HG02798 (cell line): ENCODE results near the gene TSTD1.
"Not testable (repeated sequence)": the region's sequence is repeated elsewhere in the genome, so short reads cannot be mapped to it uniquely, and the experiment has no call there.

Experiments
- ATAC-seq: cut with Tn5 transposase; IDR thresholded peaks from one replicate; pipeline ENCODE4 v1.9.1; 2021; ENCODE audit warnings: mild to moderate bottlenecking; ENCODE audit not compliant: unreplicated experiment, poor library complexity

The TSTD1 gene

DNA sequence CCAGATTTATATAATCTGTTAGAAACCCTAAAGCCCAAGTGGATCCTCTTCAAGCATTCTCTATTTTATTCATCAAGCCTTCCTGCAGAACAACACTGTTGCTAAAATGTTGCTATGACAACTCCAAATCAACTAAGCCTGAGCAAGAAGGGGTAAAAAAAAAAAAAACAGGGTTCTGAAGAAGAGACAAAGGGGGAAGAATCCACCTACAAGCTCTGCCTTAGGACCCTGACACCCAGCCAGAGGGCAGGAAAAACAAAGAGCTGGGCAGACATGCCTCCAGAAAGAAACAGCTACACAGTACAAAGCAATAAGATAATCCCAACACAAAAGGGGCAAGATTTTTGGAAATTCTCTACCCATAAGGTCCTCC lies 5.8 kb upstream of the TSTD1 start:
- no peak for ATAC-seq

- ATAC-seq = no peak
Measured at GRCh38 chr1:161039546-161039945, 782 bp upstream of the TSTD1 start.

GRCh38 chr1:161039154-161039545 lies 386 bp upstream of the TSTD1 start:
- ATAC-seq = no peak

DNA sequence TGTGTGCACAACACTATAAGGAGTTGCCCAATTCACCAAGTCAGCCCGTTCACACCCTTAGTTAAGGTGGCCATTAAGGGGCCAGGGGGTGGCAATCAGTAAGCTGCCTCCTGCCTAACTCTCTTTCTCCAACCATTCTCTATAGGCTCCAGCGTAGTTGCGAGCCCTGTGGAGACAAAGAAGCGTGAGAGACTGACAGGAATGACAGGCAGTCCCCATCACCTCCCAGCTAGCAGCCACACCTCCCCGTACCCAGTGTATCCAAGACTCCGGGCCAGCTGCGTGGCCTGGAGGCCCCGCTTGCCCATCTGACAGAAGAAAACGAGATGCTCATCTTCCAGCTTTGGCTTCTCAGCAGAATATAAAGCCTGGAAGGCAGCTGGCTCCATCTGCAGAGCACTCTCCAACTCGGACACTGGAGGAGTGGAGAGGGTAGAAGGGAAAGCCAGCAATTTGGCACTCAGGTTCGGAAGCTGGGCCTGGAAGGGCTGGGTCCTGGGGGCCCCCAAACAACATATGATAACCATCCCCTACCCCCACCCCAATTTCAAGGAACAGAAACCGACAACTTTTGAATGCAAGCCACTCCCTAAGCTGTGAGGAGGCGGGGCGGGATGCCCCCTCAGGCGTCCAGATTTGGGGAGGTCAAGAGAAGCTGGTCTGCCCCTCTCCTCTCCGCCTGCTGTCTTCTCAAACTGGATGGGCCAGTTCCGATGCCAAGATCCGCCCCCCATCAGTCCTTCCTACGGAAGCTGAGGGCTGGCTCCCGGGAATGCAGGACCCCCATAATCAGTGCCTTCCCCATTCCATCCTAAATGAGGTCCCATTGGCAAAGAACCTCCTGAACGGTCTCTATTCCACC lies 872 bp downstream of the TSTD1 start:
- ATAC-seq = no peak

DNA sequence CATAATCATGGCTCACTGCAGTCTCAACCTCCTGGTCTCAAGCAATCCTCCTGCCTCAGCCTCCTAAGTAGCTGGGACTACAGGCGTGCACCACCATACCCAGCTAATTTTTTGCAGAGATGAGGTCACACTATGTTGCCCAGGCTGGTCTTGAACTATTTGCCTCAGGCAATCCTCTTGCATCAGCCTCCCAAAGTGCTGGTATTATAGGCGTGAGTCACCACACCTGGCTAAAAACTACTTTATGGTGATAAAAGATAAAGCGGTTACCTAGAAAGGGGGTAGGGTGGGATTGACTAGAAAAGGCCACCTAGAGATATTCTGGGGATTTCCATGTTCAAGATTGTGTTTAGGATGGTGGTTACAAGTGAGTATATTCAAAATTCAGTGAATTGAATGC lies 5.0 kb downstream of the TSTD1 start:
- no peak for ATAC-seq

GRCh38 chr1:161032409-161032808 lies 6.4 kb downstream of the TSTD1 start:
- ATAC-seq = no peak

GRCh38 chr1:161031874-161032273 lies 6.9 kb downstream of the TSTD1 start:
- no peak for ATAC-seq

GRCh38 chr1:161029466-161029865 lies 9.3 kb downstream of the TSTD1 start:
- not testable (repeated sequence) for ATAC-seq

DNA sequence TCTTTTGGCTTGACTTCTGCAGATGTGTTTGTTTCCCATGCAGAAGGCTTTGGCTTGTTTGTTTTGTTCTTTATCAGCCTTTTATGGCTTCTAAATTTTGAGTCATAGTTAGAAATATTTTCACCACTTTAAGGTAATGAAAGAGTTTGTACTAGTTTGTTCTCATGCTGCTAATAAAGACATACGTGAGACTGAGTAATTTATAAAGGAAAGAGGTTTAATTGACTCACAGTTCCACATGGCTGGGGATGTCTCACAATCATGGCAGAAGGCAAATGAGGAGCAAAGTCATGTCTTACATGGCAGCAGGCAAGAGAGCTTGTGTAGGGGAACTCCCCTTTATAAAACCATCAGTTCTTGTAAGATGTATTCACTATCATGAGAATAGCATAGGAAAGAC lies 11.8 kb downstream of the TSTD1 start:
- ATAC-seq = not testable (repeated sequence)

- not testable (repeated sequence) for ATAC-seq
Measured at GRCh38 chr1:161022432-161022831, 16.3 kb downstream of the TSTD1 start.

DNA sequence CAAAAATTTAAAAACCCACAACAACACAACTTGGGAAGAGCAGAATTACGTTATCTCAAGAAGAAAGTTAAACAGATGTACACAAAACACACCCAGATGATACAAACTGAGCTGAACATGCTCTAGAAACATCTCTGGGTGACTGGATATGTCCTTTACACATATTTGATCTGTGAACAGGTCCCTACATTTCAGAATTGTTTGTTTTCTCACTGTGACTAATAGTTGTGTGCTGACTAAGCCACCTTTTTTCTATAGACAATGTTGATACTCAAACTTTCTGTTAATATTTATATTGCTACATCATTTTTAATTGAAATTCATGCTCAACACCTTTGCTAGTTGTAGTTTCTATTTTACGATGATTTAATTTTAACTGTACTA lies 16.8 kb downstream of the TSTD1 start:
- ATAC-seq = no peak

- peak; percentile 91 for ATAC-seq
Measured at GRCh38 chr1:161021165-161021969, 17.4 kb downstream of the TSTD1 start.

- peak; percentile 34 for ATAC-seq
Measured at GRCh38 chr1:161020509-161021164, 18.1 kb downstream of the TSTD1 start, which contains the start of gene F11R. F11R (minus strand) TSS chr1:161021152; CDS start chr1:161021073, 79 bp downstream.

- ATAC-seq = no peak
Measured at GRCh38 chr1:161019751-161020495, 18.8 kb downstream of the TSTD1 start.

GRCh38 chr1:161019111-161019660 lies 19.6 kb downstream of the TSTD1 start:
- ATAC-seq = not testable (repeated sequence)

DNA sequence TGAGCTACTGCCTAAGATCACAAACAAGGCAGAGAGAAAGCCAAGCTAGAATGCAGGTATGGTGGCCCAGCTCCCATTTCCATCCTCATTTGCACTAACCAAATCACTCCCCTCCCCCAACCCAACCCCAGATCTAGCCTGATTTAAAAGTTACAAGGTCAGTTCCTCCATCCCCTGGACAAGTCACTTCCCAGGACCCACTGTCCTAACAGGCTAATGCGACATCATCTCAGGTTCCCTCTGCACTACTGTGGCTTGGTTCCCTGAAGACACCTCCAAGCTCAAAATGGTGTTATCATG lies 20.2 kb downstream of the TSTD1 start:
- ATAC-seq = no peak

- no peak for ATAC-seq
Measured at GRCh38 chr1:161017756-161018630, 20.8 kb downstream of the TSTD1 start.

- not testable (repeated sequence) for ATAC-seq
Measured at GRCh38 chr1:161017181-161017580, 21.6 kb downstream of the TSTD1 start.

DNA sequence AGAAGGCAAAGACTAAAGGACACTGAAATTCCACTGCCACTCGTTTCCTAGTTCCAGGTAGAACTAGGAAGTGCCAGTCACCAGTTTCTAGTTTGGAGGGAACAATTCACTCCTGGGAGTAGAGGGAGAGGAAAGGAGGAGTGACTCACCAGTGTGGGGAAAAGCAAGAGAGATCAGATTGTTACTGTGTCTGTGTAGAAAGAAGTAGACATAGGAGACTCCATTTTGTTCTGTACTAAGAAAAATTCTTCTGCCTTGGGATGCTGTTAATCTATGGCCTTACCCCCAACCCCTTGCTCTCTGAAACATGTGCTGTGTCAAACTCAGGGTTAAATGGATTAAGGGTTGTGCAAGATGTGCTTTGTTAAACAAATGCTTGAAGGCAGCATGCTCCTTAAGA lies 22.1 kb downstream of the TSTD1 start:
- not testable (repeated sequence) for ATAC-seq
